Ishikawa (cell line): ENCODE results near the gene ZIC2.

Experiments
- CEBPB ChIP-seq: IDR thresholded peaks from 2 replicates; pipeline ENCODE4 v1.6.1; 2012
- CREB1 ChIP-seq: IDR thresholded peaks from 2 replicates; pipeline ENCODE4 v1.6.1; 2012; ENCODE audit warnings: low read depth
- EGR1 ChIP-seq: IDR thresholded peaks from 2 replicates; pipeline ENCODE4 v1.6.1; 2012
- EP300 ChIP-seq: IDR thresholded peaks from 2 replicates; pipeline ENCODE4 v1.6.1; 2012; ENCODE audit warnings: borderline replicate concordance
- FOXM1 ChIP-seq: IDR thresholded peaks from 2 replicates; pipeline ENCODE4 v1.6.1; 2012; ENCODE audit warnings: low read depth, borderline replicate concordance
- MAX ChIP-seq: IDR thresholded peaks from 2 replicates; pipeline ENCODE4 v1.6.1; 2012
- NFIC ChIP-seq: IDR thresholded peaks from 2 replicates; pipeline ENCODE4 v1.6.1; 2012
- RAD21 ChIP-seq: IDR thresholded peaks from 2 replicates; pipeline ENCODE4 v1.6.1; 2012; ENCODE audit warnings: low read depth
- REST ChIP-seq: IDR thresholded peaks from 2 replicates; pipeline ENCODE4 v1.6.1; 2012; ENCODE audit warnings: low read depth, mild to moderate bottlenecking
- TAF1 ChIP-seq: IDR thresholded peaks from 2 replicates; pipeline ENCODE4 v1.6.1; 2012; ENCODE audit warnings: low read depth, mild to moderate bottlenecking
- TCF12 ChIP-seq: IDR thresholded peaks from 2 replicates; pipeline ENCODE4 v1.6.1; 2012; ENCODE audit warnings: low read depth
- TEAD4 ChIP-seq: IDR thresholded peaks from 2 replicates; pipeline ENCODE4 v1.6.1; 2012
- USF1 ChIP-seq: IDR thresholded peaks from 2 replicates; pipeline ENCODE4 v1.6.1; 2012
- YY1 ChIP-seq: IDR thresholded peaks from 2 replicates; pipeline ENCODE4 v1.6.1; 2012; ENCODE audit warnings: low read depth
- ZBTB7A ChIP-seq: IDR thresholded peaks from 2 replicates; pipeline ENCODE4 v1.6.1; 2012; ENCODE audit warnings: low read depth

ZIC2 gene

GRCh38 chr13:99967869-99968520, 13.6 kb upstream of the ZIC2 start:
- no peak for TF ChIP-seq YY1
- TF ChIP-seq FOXM1: no peak
- TF ChIP-seq TCF12: no peak
- no peak for TF ChIP-seq CREB1
- no peak for TF ChIP-seq TEAD4
- no peak for TF ChIP-seq NFIC
- no peak for TF ChIP-seq RAD21
- TF ChIP-seq CEBPB: no peak
- TF ChIP-seq MAX: no peak
- TF ChIP-seq REST: no peak
- TF ChIP-seq USF1: no peak
- TF ChIP-seq EGR1: no peak
- no peak for TF ChIP-seq TAF1
- no peak for TF ChIP-seq ZBTB7A
- TF ChIP-seq EP300: no peak

- TF ChIP-seq EP300 (no peak), TAF1 (no peak), FOXM1 (no peak), ZBTB7A (no peak), CREB1 (no peak), REST (no peak)
Observed at GRCh38 chr13:99968521-99969452, 12.8 kb upstream of the ZIC2 start.

GRCh38 chr13:99969453-99969918, 12.1 kb upstream of the ZIC2 start:
- no peak for TF ChIP-seq CREB1
- no peak for TF ChIP-seq TEAD4
- no peak for TF ChIP-seq MAX
- no peak for TF ChIP-seq ZBTB7A
- no peak for TF ChIP-seq EGR1
- TF ChIP-seq REST: no peak
- TF ChIP-seq FOXM1: no peak
- TF ChIP-seq USF1: no peak
- no peak for TF ChIP-seq EP300
- no peak for TF ChIP-seq NFIC
- TF ChIP-seq RAD21: no peak
- no peak for TF ChIP-seq TCF12
- TF ChIP-seq TAF1: no peak; the same call in 1 of the 2 replicates
- no peak for TF ChIP-seq CEBPB
- TF ChIP-seq YY1: no peak
